K562 (cell line): ENCODE data around the gene HAPLN2. TPM values are rescaled to one million over a fixed set of nuclear protein-coding genes. Genes with fewer than 3 reads are reported as not detected.
"Not testable (repeated sequence)": the region's sequence is repeated elsewhere in the genome, so short reads cannot be mapped to it uniquely, and the experiment has no call there.

Experiments used
- ATAC-seq: fragments of 200-7000 bp; cut with Tn5 transposase; 3 replicates; pipeline ENCODE4 v1.9.1; 2020; ENCODE audit warnings: moderate library complexity
- BruUV-seq: library from RNA; stranded (reverse); fragments of 400-500 nt; replicated peaks from 2 replicates; lab custom pipeline; 2021; lab: Mats Ljungman, UMichigan
- CTCF ChIA-PET: fragments of 300-600 bp; formaldehyde crosslinking; extraction: SDS; loops from one replicate; lab custom pipeline; 2021; ENCODE audit warnings: low intra/inter-chr PET ratio; lab: Yijun Ruan, JAX
- POLR2A ChIA-PET: fragments of 300-600, 350-650 bp; sonication (Branson Sonifier 250); formaldehyde crosslinking; extraction: SDS; loops from one replicate; lab custom pipeline; 2021; ENCODE audit warnings: antibody characterized with exemption, inconsistent platforms; lab: Yijun Ruan, JAX
- DNase-seq, 4 experiments: peaks; one replicate each; pipeline versions ENCODE4 v3.0.0 to v3.0.0-alpha.2; 2011 to 2018; ENCODE audit warnings: low spot score in 3 of 4, mixed read lengths in 3 of 4; ENCODE audit errors: extremely low read depth in 1 of 4
- FAIRE-seq: peaks from 2 replicates; lab custom pipeline; 2011; peaks lifted over from hg19 to GRCh38; lab: Jason Lieb, UNC
- H2AFZ ChIP-seq: 2 replicates; pipeline ENCODE4 v1.6.0; 2011; ENCODE audit warnings: low read depth, low read length, control low read depth, inconsistent platforms
- H3K27ac ChIP-seq: fragments of 200-600 bp; 3 replicates; pipeline ENCODE4 v1.8.0; 2011; ENCODE audit warnings: low read depth, mild to moderate bottlenecking, control low read depth, inconsistent platforms, low read length, moderate library complexity, mixed read lengths; ENCODE audit errors: extremely low read depth
- H3K27me3 ChIP-seq, 2 experiments: fragments of 300-600 bp in 1 of 2; 2 replicates in 1 of 2; 3 replicates in 1 of 2; pipeline versions ENCODE4 v1.6.0 to v1.8.0; 2011; ENCODE audit warnings: inconsistent platforms in 2 of 2, low read length in 2 of 2, mild to moderate bottlenecking in 1 of 2, mixed read lengths in 1 of 2, moderate library complexity in 1 of 2; ENCODE audit not compliant: control insufficient read depth in 2 of 2, insufficient read depth in 2 of 2
- H3K36me3 ChIP-seq: fragments of 300-600 bp; 3 replicates; pipeline ENCODE4 v1.8.0; 2011; ENCODE audit warnings: mild to moderate bottlenecking, low read length, inconsistent platforms; ENCODE audit not compliant: control insufficient read depth, insufficient read depth
- H3K4me1 ChIP-seq, 2 experiments: fragments of 200-600 bp in 1 of 2; replicated peaks in 1 of 2; 2 replicates in 1 of 2; 3 replicates in 1 of 2; pipeline versions ENCODE4 v1.5.1 to v1.8.0; 2011; ENCODE audit warnings: inconsistent platforms in 2 of 2, low read length in 2 of 2, mild to moderate bottlenecking in 1 of 2, mixed read lengths in 1 of 2, moderate library complexity in 1 of 2; ENCODE audit not compliant: control insufficient read depth in 2 of 2, insufficient read depth in 2 of 2
- H3K4me2 ChIP-seq: 2 replicates; pipeline ENCODE4 v1.6.1; 2011; ENCODE audit warnings: low read length, control low read depth, inconsistent platforms, mixed read lengths; ENCODE audit not compliant: insufficient read depth
- H3K4me3 ChIP-seq: fragments of 200-600 bp; sonication (generic), shearing (Covaris generic); 2 replicates; pipeline ENCODE4 v1.5.1; 2016; ENCODE audit warnings: control low read depth, inconsistent platforms
- H3K79me2 ChIP-seq: fragments of 200-600 bp; 3 replicates; pipeline ENCODE4 v1.8.0; 2011; ENCODE audit warnings: low read length, inconsistent platforms; ENCODE audit not compliant: control insufficient read depth, insufficient read depth
- H3K9ac ChIP-seq, 2 experiments: 2 replicates each; pipeline versions ENCODE4 v1.6.0 to v1.6.1; 2011; ENCODE audit warnings: low read depth in 2 of 2, low read length in 2 of 2, control low read depth in 1 of 2, inconsistent platforms in 1 of 2, mild to moderate bottlenecking in 1 of 2, mixed read lengths in 1 of 2; ENCODE audit not compliant: insufficient read depth in 1 of 2
- H3K9me1 ChIP-seq: one replicate; pipeline ENCODE4 v1.6.0; 2011; ENCODE audit warnings: inconsistent platforms, mild to moderate bottlenecking, low read length, moderate library complexity; ENCODE audit not compliant: control insufficient read depth, insufficient read depth
- H3K9me3 ChIP-seq: replicated peaks from 2 replicates; pipeline ENCODE4 v1.5.1; 2011; ENCODE audit warnings: low read depth, low read length, inconsistent platforms; ENCODE audit not compliant: control insufficient read depth, insufficient read depth
- H4K20me1 ChIP-seq: replicated peaks from 2 replicates; pipeline ENCODE4 v1.6.1; 2011; ENCODE audit warnings: low read length, inconsistent platforms, mixed read lengths; ENCODE audit not compliant: control insufficient read depth, insufficient read depth
- BCOR ChIP-seq: fragments of 450-650 bp; IDR thresholded peaks from 2 replicates; pipeline ENCODE4 v1.6.1; 2016
- ZNF146 ChIP-seq: IDR thresholded peaks from one replicate; pipeline ENCODE4 v1.6.1; 2018; ENCODE audit warnings: missing compliant biosample characterization; ENCODE audit not compliant: unreplicated experiment
- WGBS: fragments of 100-300 bp; shearing (Covaris generic); methylation state at CpG from one replicate; pipeline ENCODE4 v1.1.6; 2016; ENCODE audit warnings: low coverage, mixed read lengths; ENCODE audit not compliant: insufficient coverage; ENCODE audit errors: missing lambda C conversion rate; 5-methylcytosine and 5-hydroxymethylcytosine counted together
- in situ Hi-C: fragments of 300-500 bp; cut with MboI; formaldehyde crosslinking; loops from 4 replicates; pipeline ENCODE4 v1.15.0; 2018; ENCODE audit warnings: inconsistent platforms, mixed read lengths
- intact Hi-C: fragments of 100-400 bp; cut with micrococcal nuclease; formaldehyde crosslinking; loops from 2 replicates; pipeline ENCODE4 v1.14.2; 2022
- polyA plus RNA-seq, 8 experiments: library from polyadenylated mRNA; depleted of rRNA in 4 of 8; stranded (reverse) in 5 of 8; unstranded in 3 of 8; fragments of >200 nt; fragmentation: Nextera tagmentation in 2 of 8; fragmentation: Illumina TruSeq in 1 of 8; extraction: Ambion mirVana in 2 of 8; extraction: Trizol in 1 of 8; gene quantifications; 2 replicates each; pipeline versions ENCODE4 v1.2.1 to v1.2.3, GENCODE V29; 2011 to 2014; ENCODE audit warnings: inconsistent platforms in 1 of 8, missing spikeins in 1 of 8
- total RNA-seq, 7 experiments: library from RNA; depleted of rRNA in 6 of 7; stranded (reverse); fragments of >200 nt in 6 of 7; fragmentation: Illumina TruSeq in 2 of 7; extraction: Trizol in 2 of 7; gene quantifications; 2 replicates each; pipeline versions ENCODE4 v1.2.1 to v1.2.3, GENCODE V29; 2011 to 2021; ENCODE audit warnings: low replicate concordance in 1 of 7
- TF ChIP-seq, protein P1 (sequence below): sonication (generic); formaldehyde crosslinking; IDR thresholded peaks from 2 replicates; pipeline ENCODE4 v1.8.1; 2022; ENCODE audit warnings: missing genetic modification reagents
- TF ChIP-seq, protein P2 (sequence below), 2 experiments: fragments of 200-800 bp in 1 of 2; sonication (Bioruptor generic) in 1 of 2; sonication (generic) in 1 of 2; formaldehyde crosslinking in 1 of 2; IDR thresholded peaks in 1 of 2; conservative IDR thresholded peaks in 1 of 2; 2 replicates each; pipeline versions ENCODE4 v1.5.0 to v1.6.1; 2016 to 2020; ENCODE audit warnings: missing compliant biosample characterization in 1 of 2, missing genetic modification characterization in 1 of 2, missing genetic modification reagents in 1 of 2
- TF ChIP-seq, protein P3 (sequence below): fragments of 450-650 bp; IDR thresholded peaks from 2 replicates; pipeline ENCODE4 v1.6.1; 2016; ENCODE audit warnings: borderline replicate concordance
- TF ChIP-seq, protein P4 (sequence below): fragments of 250-450 bp; sonication (Bioruptor Pico); IDR thresholded peaks from 2 replicates; pipeline ENCODE4 v1.8.0; 2021; ENCODE audit warnings: borderline replicate concordance, mild to moderate bottlenecking, moderate library complexity; ENCODE audit not compliant: poor library complexity, severe bottlenecking

HAPLN2 gene
- total and polyA plus RNA-seq, 9 of the 15 experiments (the other 6 are each of a cell fraction or from before 2014, with no cell fraction given), result 0.14 to 5.2 (median 3.8) TPM; not detected in 4

DNA sequence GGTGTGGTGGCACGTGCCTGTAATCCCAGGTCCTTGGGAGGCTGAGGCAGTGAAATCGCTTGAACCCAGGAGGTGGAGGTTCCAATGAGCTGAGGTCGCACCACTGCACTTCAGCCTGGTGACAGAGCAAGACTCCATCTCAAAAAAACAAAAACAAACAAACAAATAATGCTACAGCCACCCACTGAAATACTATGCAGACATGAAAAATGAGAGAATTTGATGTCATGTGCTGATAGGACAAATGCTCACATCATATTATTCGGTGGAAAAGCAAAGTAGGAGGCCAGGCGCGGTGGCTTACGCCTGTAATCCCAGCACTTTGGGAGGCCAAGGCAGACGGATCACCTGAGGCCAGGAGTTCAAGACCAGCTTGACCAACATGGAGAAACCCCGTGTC lies 9.1 kb upstream of the HAPLN2 start:
- H3K9me3 ChIP-seq, H3K9me1 ChIP-seq, BruUV-seq, H3K27me3 ChIP-seq, H3K79me2 ChIP-seq, H3K9ac ChIP-seq, intact Hi-C loops, H3K4me3 ChIP-seq, in situ Hi-C loops, ATAC-seq, H3K4me1 ChIP-seq, H2AFZ ChIP-seq, H4K20me1 ChIP-seq, DNase-seq, FAIRE-seq, H3K4me2 ChIP-seq, H3K27ac ChIP-seq, H3K36me3 ChIP-seq: not testable (repeated sequence)
- ChIA-PET POLR2A (interaction anchor here (0.8 kb wide), 1 partner anchor 13 kb away, joined by 3 read pairs; no protein-coding TSS in a partner anchor), CTCF (interaction anchor here (0.7 to 3.1 kb wide), 6 partner anchors 25 to 224 kb away, joined by 3 to 77 read pairs (median 8); no protein-coding TSS in a partner anchor)
- WGBS, result 22% methylated on average over 8 of the region's 9 CpGs
- TF ChIP-seq ZNF146 (CRISPR knock-in tag), result peak; percentile 85
- peak; percentile 54; the same call in 1 of the 2 replicates for TF ChIP-seq BCOR

DNA sequence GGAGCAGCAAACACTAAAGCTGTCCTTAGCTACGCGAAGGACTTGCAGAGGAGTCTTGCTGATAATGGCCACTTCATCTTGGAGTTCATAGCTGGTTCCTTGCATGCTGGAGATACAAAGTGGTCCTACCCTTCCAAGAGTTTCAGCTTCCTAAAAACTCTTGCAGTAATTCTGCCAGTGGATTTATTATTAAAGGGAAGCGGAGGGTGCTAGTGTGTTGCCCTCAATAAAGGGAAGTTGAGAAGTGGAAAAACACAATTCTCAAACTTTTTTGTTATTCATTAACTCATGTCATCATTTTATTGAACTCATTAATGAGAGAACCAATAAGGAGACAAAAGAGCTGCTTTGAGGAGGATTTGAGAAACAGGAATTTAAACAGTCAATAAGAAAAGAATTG lies 6.5 kb upstream of the HAPLN2 start:
- Histone ChIP-seq H4K20me1 (no peaks in the 10 kb centered on the region), H3K4me1 (peaks cover 16 to 19% of the 10 kb centered on the region in 2 experiments), H3K9me1 (no peaks in the 10 kb centered on the region), H3K4me3 (no peak overlapping the region), H3K36me3 (no peaks in the 10 kb centered on the region), H3K9ac (no peak overlapping the region), H3K27ac (no peak overlapping the region), H3K79me2 (no peaks in the 10 kb centered on the region), H3K4me2 (no peak overlapping the region), H3K9me3 (no peaks in the 10 kb centered on the region), H3K27me3 (no peaks in the 10 kb centered on the region), H2AFZ (no peak overlapping the region)
- intact Hi-C loops (no loop called here), in situ Hi-C loops (no loop called here)
- no TSS peak for BruUV-seq
- ChIA-PET POLR2A (interaction anchor here (0.7 to 1.3 kb wide), 7 partner anchors 12 to 173 kb away, joined by 3 to 7 read pairs (median 3); partner anchors contain the start of gene NAXE), CTCF (interaction anchor here (0.6 kb wide), 2 partner anchors 221 to 304 kb away, joined by 3 read pairs; no protein-coding TSS in a partner anchor)
- no peak for FAIRE-seq
- DNase-seq, result no peak
- ATAC-seq, result no peak
- 26% methylated on average over 3 of the region's 3 CpGs for WGBS
- TF ChIP-seq, protein P1, sequence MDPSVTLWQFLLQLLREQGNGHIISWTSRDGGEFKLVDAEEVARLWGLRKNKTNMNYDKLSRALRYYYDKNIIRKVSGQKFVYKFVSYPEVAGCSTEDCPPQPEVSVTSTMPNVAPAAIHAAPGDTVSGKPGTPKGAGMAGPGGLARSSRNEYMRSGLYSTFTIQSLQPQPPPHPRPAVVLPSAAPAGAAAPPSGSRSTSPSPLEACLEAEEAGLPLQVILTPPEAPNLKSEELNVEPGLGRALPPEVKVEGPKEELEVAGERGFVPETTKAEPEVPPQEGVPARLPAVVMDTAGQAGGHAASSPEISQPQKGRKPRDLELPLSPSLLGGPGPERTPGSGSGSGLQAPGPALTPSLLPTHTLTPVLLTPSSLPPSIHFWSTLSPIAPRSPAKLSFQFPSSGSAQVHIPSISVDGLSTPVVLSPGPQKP (CRISPR knock-in tag), result no peak
- TF ChIP-seq, protein P2, sequence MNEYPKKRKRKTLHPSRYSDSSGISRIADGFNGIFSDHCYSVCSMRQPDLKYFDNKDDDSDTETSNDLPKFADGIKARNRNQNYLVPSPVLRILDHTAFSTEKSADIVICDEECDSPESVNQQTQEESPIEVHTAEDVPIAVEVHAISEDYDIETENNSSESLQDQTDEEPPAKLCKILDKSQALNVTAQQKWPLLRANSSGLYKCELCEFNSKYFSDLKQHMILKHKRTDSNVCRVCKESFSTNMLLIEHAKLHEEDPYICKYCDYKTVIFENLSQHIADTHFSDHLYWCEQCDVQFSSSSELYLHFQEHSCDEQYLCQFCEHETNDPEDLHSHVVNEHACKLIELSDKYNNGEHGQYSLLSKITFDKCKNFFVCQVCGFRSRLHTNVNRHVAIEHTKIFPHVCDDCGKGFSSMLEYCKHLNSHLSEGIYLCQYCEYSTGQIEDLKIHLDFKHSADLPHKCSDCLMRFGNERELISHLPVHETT (CRISPR knock-in tag; conservative IDR thresholded peaks at IDR 0.05 in 1 of 2, IDR thresholded peaks at IDR 0.05 in 1 of 2), result no peak
- TF ChIP-seq, protein P3, sequence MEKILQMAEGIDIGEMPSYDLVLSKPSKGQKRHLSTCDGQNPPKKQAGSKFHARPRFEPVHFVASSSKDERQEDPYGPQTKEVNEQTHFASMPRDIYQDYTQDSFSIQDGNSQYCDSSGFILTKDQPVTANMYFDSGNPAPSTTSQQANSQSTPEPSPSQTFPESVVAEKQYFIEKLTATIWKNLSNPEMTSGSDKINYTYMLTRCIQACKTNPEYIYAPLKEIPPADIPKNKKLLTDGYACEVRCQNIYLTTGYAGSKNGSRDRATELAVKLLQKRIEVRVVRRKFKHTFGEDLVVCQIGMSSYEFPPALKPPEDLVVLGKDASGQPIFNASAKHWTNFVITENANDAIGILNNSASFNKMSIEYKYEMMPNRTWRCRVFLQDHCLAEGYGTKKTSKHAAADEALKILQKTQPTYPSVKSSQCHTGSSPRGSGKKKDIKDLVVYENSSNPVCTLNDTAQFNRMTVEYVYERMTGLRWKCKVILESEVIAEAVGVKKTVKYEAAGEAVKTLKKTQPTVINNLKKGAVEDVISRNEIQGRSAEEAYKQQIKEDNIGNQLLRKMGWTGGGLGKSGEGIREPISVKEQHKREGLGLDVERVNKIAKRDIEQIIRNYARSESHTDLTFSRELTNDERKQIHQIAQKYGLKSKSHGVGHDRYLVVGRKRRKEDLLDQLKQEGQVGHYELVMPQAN, result no peak
- TF ChIP-seq, protein P4, sequence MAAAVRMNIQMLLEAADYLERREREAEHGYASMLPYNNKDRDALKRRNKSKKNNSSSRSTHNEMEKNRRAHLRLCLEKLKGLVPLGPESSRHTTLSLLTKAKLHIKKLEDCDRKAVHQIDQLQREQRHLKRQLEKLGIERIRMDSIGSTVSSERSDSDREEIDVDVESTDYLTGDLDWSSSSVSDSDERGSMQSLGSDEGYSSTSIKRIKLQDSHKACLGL (CRISPR knock-in tag), result no peak
